ENCODE measurements around the gene PLA2G7.

- no peak for TF ChIP-seq CTCF (IDR thresholded peaks at IDR 0.05; ENCODE audit: low read depth, low read length)
- TF ChIP-seq EZH2phosphoT487 (IDR thresholded peaks at IDR 0.05; ENCODE audit: low read depth): no peak
Measured at GRCh38 chr6:46667377-46667776, 67.8 kb downstream of the PLA2G7 start.

All from OCI-LY3 (cell line).